Measurements from ENCODE around the gene CELF1. TPM values are rescaled to one million over a fixed set of nuclear protein-coding genes. Genes with fewer than 3 reads are reported as not detected.

Gene CELF1
- 124 and 128 TPM in 2 replicates for total RNA-seq

DNA sequence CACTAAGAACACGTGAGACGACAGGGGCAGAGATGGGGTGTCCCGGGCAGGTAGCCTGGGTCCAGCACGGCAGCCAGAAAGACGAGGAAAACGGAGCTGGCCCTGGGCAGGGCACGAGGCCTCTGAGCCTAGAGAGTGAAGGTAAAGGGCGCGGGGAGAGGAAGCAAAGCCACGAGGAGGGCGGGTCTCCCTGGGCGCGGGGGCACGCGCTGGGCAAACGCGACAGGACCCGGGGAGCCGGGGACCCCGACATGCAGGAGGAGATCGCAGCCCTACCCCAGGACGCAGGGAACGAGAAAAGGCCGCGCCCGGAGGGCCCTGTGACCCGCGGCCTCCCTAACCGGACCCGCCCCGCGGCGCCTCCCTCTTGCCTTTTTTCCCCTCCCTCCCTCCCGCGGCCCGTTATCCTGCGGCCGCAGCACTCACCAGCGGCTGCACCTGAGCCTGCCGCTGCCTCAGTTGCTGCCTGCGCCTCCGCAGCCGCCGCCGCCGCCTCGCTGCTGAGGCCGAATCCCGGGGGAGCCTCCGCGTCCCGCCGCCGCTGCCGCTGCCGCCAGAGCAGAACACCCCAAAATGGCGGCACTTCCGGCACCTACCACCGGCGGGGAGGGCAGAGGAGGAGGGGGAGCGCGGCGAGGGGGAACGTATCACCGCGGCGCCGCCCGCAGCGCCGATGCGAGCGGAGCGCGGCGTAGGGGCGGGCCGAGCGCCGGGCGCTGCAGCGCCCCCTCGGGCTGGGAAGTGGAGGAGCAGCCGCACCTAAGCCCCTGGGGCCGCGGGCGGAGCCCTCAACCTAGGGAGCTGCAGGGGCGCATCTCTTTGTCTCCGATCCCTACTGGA lies at the start of gene CELF1:
Gene CELF1 (minus strand): TSS at position 567 of the 840 bp plus-strand sequence. CDS start 53,609 bp downstream, outside the sequence.
- TF ChIP-seq, protein P1, sequence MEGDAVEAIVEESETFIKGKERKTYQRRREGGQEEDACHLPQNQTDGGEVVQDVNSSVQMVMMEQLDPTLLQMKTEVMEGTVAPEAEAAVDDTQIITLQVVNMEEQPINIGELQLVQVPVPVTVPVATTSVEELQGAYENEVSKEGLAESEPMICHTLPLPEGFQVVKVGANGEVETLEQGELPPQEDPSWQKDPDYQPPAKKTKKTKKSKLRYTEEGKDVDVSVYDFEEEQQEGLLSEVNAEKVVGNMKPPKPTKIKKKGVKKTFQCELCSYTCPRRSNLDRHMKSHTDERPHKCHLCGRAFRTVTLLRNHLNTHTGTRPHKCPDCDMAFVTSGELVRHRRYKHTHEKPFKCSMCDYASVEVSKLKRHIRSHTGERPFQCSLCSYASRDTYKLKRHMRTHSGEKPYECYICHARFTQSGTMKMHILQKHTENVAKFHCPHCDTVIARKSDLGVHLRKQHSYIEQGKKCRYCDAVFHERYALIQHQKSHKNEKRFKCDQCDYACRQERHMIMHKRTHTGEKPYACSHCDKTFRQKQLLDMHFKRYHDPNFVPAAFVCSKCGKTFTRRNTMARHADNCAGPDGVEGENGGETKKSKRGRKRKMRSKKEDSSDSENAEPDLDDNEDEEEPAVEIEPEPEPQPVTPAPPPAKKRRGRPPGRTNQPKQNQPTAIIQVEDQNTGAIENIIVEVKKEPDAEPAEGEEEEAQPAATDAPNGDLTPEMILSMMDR (IDR thresholded peaks at IDR 0.05; ENCODE audit: insufficient read depth, low read depth, low read length), result peak; percentile 65
- peak; percentile 87 for DNase-seq (ENCODE audit: low read depth)
- H3K4me3 ChIP-seq (ENCODE audit: low read depth, low read length), result peak within 1 kb of the TSS; percentile 95

DNA sequence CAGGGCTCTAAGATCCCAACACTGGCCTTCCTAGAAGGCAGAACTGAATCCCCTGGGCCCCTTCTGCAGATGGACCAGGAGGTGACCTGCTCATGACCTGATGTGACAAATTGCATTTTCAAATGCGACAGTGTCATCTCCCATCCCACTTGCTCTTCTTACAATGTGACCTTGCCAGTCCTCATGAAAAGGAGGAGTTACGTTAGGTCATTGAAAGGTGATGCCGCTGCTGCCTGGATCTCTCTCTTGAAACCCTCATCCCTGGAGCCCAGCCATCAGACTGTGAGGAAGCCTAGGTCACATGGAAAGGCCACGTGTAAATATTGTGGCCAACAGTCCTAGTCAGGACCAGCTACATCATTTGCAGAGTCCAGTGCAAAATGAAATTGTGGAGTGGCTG lies 47.0 kb upstream of the CELF1 start:
- no peak for DNase-seq (ENCODE audit: low read depth)
- H3K4me3 ChIP-seq (ENCODE audit: low read depth, low read length), result no peak overlapping the region
- TF ChIP-seq, protein P1 (IDR thresholded peaks at IDR 0.05; ENCODE audit: insufficient read depth, low read depth, low read length), result no peak

- DNase-seq (ENCODE audit: low read depth), result no peak
- TF ChIP-seq, protein P1 (IDR thresholded peaks at IDR 0.05; ENCODE audit: insufficient read depth, low read depth, low read length), result no peak
- no peak overlapping the region for H3K4me3 ChIP-seq (ENCODE audit: low read depth, low read length)
Measured at GRCh38 chr11:47595967-47596366, 43.0 kb upstream of the CELF1 start.

GRCh38 chr11:47595029-47595428 lies 42.1 kb upstream of the CELF1 start:
- TF ChIP-seq, protein P1 (IDR thresholded peaks at IDR 0.05; ENCODE audit: insufficient read depth, low read depth, low read length), result no peak
- H3K4me3 ChIP-seq (ENCODE audit: low read depth, low read length), result no peak overlapping the region
- DNase-seq (ENCODE audit: low read depth), result no peak

DNA sequence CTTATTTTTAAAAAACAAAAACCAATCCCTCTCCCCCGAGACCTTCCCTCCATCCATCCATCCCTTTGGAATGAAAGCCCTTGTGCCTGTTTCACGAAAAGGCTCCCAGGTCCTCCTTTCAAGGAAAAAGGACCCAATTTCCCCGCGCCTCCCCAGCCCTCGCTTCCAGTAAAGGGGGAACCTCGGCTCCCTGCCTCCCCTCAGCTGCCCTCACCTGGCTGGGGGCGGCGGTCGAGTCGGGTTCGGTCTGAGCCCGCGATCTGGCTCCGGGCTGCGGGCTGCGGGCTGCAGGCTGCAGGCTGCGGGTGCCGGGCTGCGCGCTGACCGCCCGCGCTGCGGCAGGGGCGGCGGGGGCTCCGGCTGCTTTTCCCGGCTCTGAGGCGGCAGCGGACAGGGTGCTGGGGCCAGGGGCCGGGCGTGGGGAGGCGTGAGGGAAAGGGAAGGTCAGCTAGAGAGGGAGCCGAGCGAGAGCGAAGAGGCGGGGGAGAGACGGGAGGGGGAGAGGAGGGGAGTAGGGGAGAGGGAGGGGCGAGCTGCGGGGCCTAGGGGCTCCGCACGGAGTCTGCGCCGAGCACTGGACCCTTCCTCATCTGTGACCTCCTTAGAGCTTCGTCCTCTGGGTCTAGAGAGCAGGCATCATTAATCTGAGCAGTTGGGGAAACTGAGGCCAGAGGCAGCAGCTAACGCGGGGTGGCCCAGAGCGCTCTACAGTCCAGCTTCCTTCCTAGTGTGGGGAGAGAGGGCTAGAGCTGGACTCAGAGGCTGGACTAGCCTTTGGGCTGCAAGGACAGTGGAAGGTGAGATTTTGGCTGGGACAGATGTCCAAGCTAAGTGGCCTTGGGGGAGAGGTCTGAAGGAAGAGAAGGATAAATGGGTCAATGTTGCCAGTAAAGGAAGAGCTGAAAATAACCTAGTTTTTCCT lies 41.3 kb upstream of the CELF1 start, which contains the start of gene C1QTNF4:
Gene C1QTNF4 (minus strand): TSS at position 478 of the 922 bp plus-strand sequence. CDS start 3,601 bp downstream, outside the sequence.
- DNase-seq (ENCODE audit: low read depth), result no peak
- TF ChIP-seq, protein P1 (IDR thresholded peaks at IDR 0.05; ENCODE audit: insufficient read depth, low read depth, low read length), result no peak
- H3K4me3 ChIP-seq (ENCODE audit: low read depth, low read length), result peak within 1 kb of the TSS; percentile 43

DNA sequence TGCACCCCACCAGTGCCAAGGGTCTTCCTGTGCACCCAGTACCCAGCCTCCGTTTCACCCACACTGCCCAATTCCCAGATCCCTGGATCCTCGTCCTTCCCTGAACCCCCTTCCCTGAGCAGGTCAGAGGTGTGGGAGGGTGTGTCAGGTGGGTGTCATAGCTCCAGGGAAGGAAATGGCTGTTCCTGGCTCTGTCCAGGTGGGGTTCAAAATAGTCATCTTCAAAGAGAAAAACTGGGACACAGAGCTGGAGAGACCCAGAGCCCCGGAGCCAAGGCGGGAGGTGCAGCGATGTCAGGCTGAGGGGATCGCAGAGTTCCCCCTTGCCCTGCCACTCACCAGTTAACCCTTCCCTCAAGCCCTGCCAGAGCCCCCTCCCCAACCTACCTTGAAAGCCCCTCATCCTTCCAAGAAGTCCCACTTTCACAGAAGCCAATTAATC lies 40.6 kb upstream of the CELF1 start:
- no peak for DNase-seq (ENCODE audit: low read depth)
- TF ChIP-seq, protein P1 (IDR thresholded peaks at IDR 0.05; ENCODE audit: insufficient read depth, low read depth, low read length), result no peak
- H3K4me3 ChIP-seq (ENCODE audit: low read depth, low read length), result peak overlapping the region; percentile 43
